HCT116 (cell line): ENCODE data around the gene ACVR1. TPM values are rescaled to one million over a fixed set of nuclear protein-coding genes. Genes with fewer than 3 reads are reported as not detected.

Experiments
- ATAC-seq: fragments of 200-7000 bp; cut with Tn5 transposase; 2 replicates; pipeline ENCODE4 v1.9.1; 2020; ENCODE audit warnings: mild to moderate bottlenecking, moderate library complexity
- BruUV-seq: library from RNA; stranded (reverse); fragments of 400-500 nt; replicated peaks from 2 replicates; lab custom pipeline; 2021; lab: Mats Ljungman, UMichigan
- CTCF ChIA-PET: fragments of 300-600 bp; sonication (Branson Sonifier 250); formaldehyde crosslinking; loops from one replicate; lab custom pipeline; 2021; ENCODE audit warnings: antibody characterized with exemption; lab: Charles Lee
- POLR2A ChIA-PET: fragments of 300-600, 350-600 bp; sonication (Branson Sonifier 250); formaldehyde crosslinking; loops from one replicate; lab custom pipeline; 2021; ENCODE audit warnings: antibody characterized with exemption; lab: Charles Lee
- RAD21 ChIA-PET, 2 experiments: fragments of 300-600 bp; sonication (Branson Sonifier 250); formaldehyde crosslinking; loops; one replicate each; lab custom pipeline; 2023; ENCODE audit warnings: low total read pairs in 2 of 2; ENCODE audit not compliant: uncharacterized antibody in 2 of 2, unreplicated experiment in 2 of 2, low non-redundant PET in 1 of 2; lab: Charles Lee
- DNase-seq: peaks from one replicate; pipeline ENCODE4 v3.0.0-alpha.2; 2010; ENCODE audit warnings: low read depth, low spot score
- H2AFZ ChIP-seq: fragments of 200-600 bp; shearing (Covaris generic), sonication (generic); 2 replicates; pipeline ENCODE4 v1.6.1; 2017; ENCODE audit warnings: low read depth, mixed run types, mixed read lengths, antibody characterized with exemption, low read length; ENCODE audit not compliant: poor library complexity, severe bottlenecking
- H3K27ac ChIP-seq: 2 replicates; pipeline ENCODE4 v1.5.1; 2012; ENCODE audit warnings: low read depth, low read length
- H3K27me3 ChIP-seq: fragments of 200-600 bp; sonication (generic); 2 replicates; pipeline ENCODE4 v1.6.1; 2016; ENCODE audit warnings: mixed run types, low read length, mixed read lengths; ENCODE audit not compliant: insufficient read depth
- H3K36me3 ChIP-seq, 2 experiments: fragments of 200-500 bp in 1 of 2; fragments of 200-600 bp in 1 of 2; sonication (Bioruptor generic) in 1 of 2; sonication (generic) in 1 of 2; 2 replicates each; pipeline versions ENCODE4 v1.5.1 to v1.6.1; 2014 to 2016; ENCODE audit warnings: low read length in 2 of 2, inconsistent platforms in 1 of 2, mixed read lengths in 1 of 2, mixed run types in 1 of 2; ENCODE audit not compliant: insufficient read depth in 2 of 2, control insufficient read depth in 1 of 2
- H3K4me1 ChIP-seq, 2 experiments: fragments of 200-600 bp in 1 of 2; sonication (generic) in 1 of 2; 2 replicates each; pipeline versions ENCODE4 v1.5.1 to v1.6.1; 2012 to 2017; ENCODE audit warnings: low read length in 2 of 2, inconsistent platforms in 1 of 2, mild to moderate bottlenecking in 1 of 2, mixed read lengths in 1 of 2, mixed run types in 1 of 2, moderate library complexity in 1 of 2; ENCODE audit not compliant: insufficient read depth in 2 of 2, control insufficient read depth in 1 of 2
- H3K4me2 ChIP-seq: fragments of 200-600 bp; sonication (generic); 2 replicates; pipeline ENCODE4 v1.6.1; 2017; ENCODE audit warnings: mixed run types, low read length, mixed read lengths
- H3K4me3 ChIP-seq, 2 experiments: fragments of 200-600 bp in 1 of 2; sonication (generic) in 1 of 2; replicated peaks in 1 of 2; 2 replicates each; pipeline ENCODE4 v1.5.1; 2011 to 2016; ENCODE audit warnings: low read length in 2 of 2, control low read depth in 1 of 2, low read depth in 1 of 2, mild to moderate bottlenecking in 1 of 2, mixed read lengths in 1 of 2, mixed run types in 1 of 2
- H3K79me2 ChIP-seq: fragments of 200-600 bp; sonication (generic); 2 replicates; pipeline ENCODE4 v1.6.1; 2017; ENCODE audit warnings: mild to moderate bottlenecking, mixed run types, low read length, moderate library complexity, mixed read lengths; ENCODE audit not compliant: insufficient read depth
- H3K9ac ChIP-seq: fragments of 200-600 bp; sonication (generic); 2 replicates; pipeline ENCODE4 v1.6.1; 2016; ENCODE audit warnings: low read length, mixed read lengths
- H3K9me2 ChIP-seq: fragments of 200-600 bp; sonication (generic), shearing (Covaris generic); 2 replicates; pipeline ENCODE4 v1.6.1; 2017; ENCODE audit warnings: mixed run types, mild to moderate bottlenecking, moderate library complexity; ENCODE audit not compliant: insufficient read depth
- H3K9me3 ChIP-seq, 2 experiments: fragments of 200-500 bp in 1 of 2; fragments of 200-600 bp in 1 of 2; sonication (Bioruptor generic) in 1 of 2; sonication (generic) in 1 of 2; 2 replicates each; pipeline ENCODE4 v1.6.1; 2014 to 2017; ENCODE audit warnings: low read length in 2 of 2, mixed read lengths in 2 of 2, inconsistent platforms in 1 of 2, low read depth in 1 of 2, mild to moderate bottlenecking in 1 of 2, mixed run types in 1 of 2, moderate library complexity in 1 of 2; ENCODE audit not compliant: control insufficient read depth in 1 of 2, insufficient read depth in 1 of 2
- H4K20me1 ChIP-seq: fragments of 200-600 bp; sonication (generic), shearing (Covaris generic); 2 replicates; pipeline ENCODE4 v1.6.1; 2017; ENCODE audit warnings: mixed run types, mild to moderate bottlenecking, moderate library complexity; ENCODE audit not compliant: insufficient read depth
- CTCF ChIP-seq, 3 experiments: fragments of 200-600 bp in 1 of 3; sonication (generic) in 1 of 3; IDR thresholded peaks in 2 of 3; conservative IDR thresholded peaks in 1 of 3; 2 replicates each; pipeline ENCODE4 v1.5.1; 2012 to 2017; ENCODE audit warnings: low read depth in 2 of 3, low read length in 2 of 3, antibody characterized with exemption in 1 of 3, borderline replicate concordance in 1 of 3, control low read depth in 1 of 3, mild to moderate bottlenecking in 1 of 3, mixed read lengths in 1 of 3, mixed run types in 1 of 3, moderate library complexity in 1 of 3; ENCODE audit not compliant: insufficient read depth in 1 of 3
- EZH2phosphoT487 ChIP-seq: fragments of 200-600 bp; IDR thresholded peaks from 2 replicates; pipeline ENCODE4 v1.6.1; 2018; ENCODE audit warnings: antibody characterized with exemption, borderline replicate concordance
- FOSL1 ChIP-seq: IDR thresholded peaks from 2 replicates; pipeline ENCODE4 v1.6.1; 2012; ENCODE audit warnings: low read depth
- POLR2A ChIP-seq: IDR thresholded peaks from 2 replicates; pipeline ENCODE4 v1.7.0; 2011; ENCODE audit warnings: borderline replicate concordance; ENCODE audit not compliant: insufficient read depth, insufficient read length; ENCODE audit errors: extremely low read depth
- POLR2AphosphoS5 ChIP-seq: IDR thresholded peaks from 2 replicates; pipeline ENCODE4 v1.6.1; 2011; ENCODE audit warnings: mild to moderate bottlenecking, low read depth, low read length, moderate library complexity
- SP1 ChIP-seq: IDR thresholded peaks from 2 replicates; pipeline ENCODE4 v1.6.1; 2012; ENCODE audit warnings: low read depth
- TCF7L2 ChIP-seq: IDR thresholded peaks from 2 replicates; pipeline ENCODE4 v1.7.0; 2011; ENCODE audit warnings: borderline replicate concordance, inconsistent platforms; ENCODE audit not compliant: insufficient read depth, insufficient read length; ENCODE audit errors: extremely low read depth
- YY1 ChIP-seq: IDR thresholded peaks from 2 replicates; pipeline ENCODE4 v1.6.1; 2011; ENCODE audit warnings: low read length, low read depth, moderate library complexity, mild to moderate bottlenecking; ENCODE audit not compliant: insufficient replicate concordance; ENCODE audit errors: extremely low read depth
- intact Hi-C: fragments of 100-400 bp; cut with micrococcal nuclease; formaldehyde crosslinking; loops from 2 replicates; pipeline ENCODE4 v1.10.0; 2022
- total RNA-seq: library from RNA; stranded (reverse); gene quantifications from one replicate; pipeline ENCODE4 v1.2.1, GENCODE V29; 2021; ENCODE audit not compliant: unreplicated experiment
- TF ChIP-seq, protein P1 (sequence below): IDR thresholded peaks from 2 replicates; pipeline ENCODE4 v1.6.1; 2012

Gene ACVR1
- total RNA-seq, 1 experiment from 2014 or later: 16.9 TPM

GRCh38 chr2:157875641-157876065 lies 477 bp downstream of the ACVR1 start:
- Histone ChIP-seq H3K9ac (peak overlapping the region; percentile 67), H4K20me1 (no peaks in the 10 kb centered on the region), H3K79me2 (peaks cover 21% of the 10 kb centered on the region), H3K27me3 (no peaks in the 10 kb centered on the region), H3K36me3 (no peaks in the 10 kb centered on the region), H3K4me2 (peak overlapping the region; percentile 92), H3K4me1 (peaks cover 3 to 20% of the 10 kb centered on the region in 2 experiments; a peak in 3 of 4 replicates), H3K9me3 (no peaks in the 10 kb centered on the region), H3K4me3 (peak overlapping the region; percentile 68 to 76), H2AFZ (no peak overlapping the region), H3K27ac (peak overlapping the region; percentile 79; the same call in 1 of the 2 replicates), H3K9me2 (no peaks in the 10 kb centered on the region)
- ChIA-PET POLR2A (no interaction called here), RAD21 (no interaction called here), CTCF (interaction anchor here (0.9 to 1.6 kb wide), 3 partner anchors 12 to 23 kb away, joined by 3 to 5 read pairs (median 3); no protein-coding TSS in a partner anchor)
- intact Hi-C loops: loop anchor here (5.0 kb wide), 1 partner anchor 98 kb away; no protein-coding TSS in a partner anchor
- TF ChIP-seq SP1 (no peak), POLR2A (no peak), FOSL1 (no peak), TCF7L2 (no peak), CTCF (IDR thresholded peaks at IDR 0.05 in 2 of 3, conservative IDR thresholded peaks at IDR 0.05 in 1 of 3; ENCODE audit: borderline replicate concordance in 1 of 3, insufficient read depth in 1 of 3, low read depth in 2 of 3, low read length in 2 of 3) (no peak), YY1 (no peak), EZH2phosphoT487 (no peak), POLR2AphosphoS5 (no peak)
- TF ChIP-seq, protein P1, sequence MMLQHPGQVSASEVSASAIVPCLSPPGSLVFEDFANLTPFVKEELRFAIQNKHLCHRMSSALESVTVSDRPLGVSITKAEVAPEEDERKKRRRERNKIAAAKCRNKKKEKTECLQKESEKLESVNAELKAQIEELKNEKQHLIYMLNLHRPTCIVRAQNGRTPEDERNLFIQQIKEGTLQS: no peak
- DNase-seq (no peak), ATAC-seq (peak; percentile 61)
- no TSS peak for BruUV-seq
